Effector memory CD4-positive, alpha-beta T cell (primary cell): Measurements from ENCODE around the gene USP51.
"Not testable (repeated sequence)": the region's sequence is repeated elsewhere in the genome, so short reads cannot be mapped to it uniquely, and the experiment has no call there.

Source experiments
- DNase-seq, 3 donors: peaks; one replicate each; pipeline ENCODE4 v3.0.0-alpha.2; 2020
- H3K27ac ChIP-seq: 2 replicates; pipeline ENCODE4 v1.7.0; 2013; ENCODE audit warnings: mild to moderate bottlenecking, low read length, moderate library complexity; ENCODE audit not compliant: insufficient read depth, poor library complexity, severe bottlenecking
- H3K27me3 ChIP-seq: replicated peaks from 2 replicates; pipeline ENCODE4 v1.7.0; 2013; ENCODE audit warnings: mild to moderate bottlenecking, low read length; ENCODE audit not compliant: insufficient read depth, control insufficient read depth, poor library complexity, severe bottlenecking
- H3K36me3 ChIP-seq: 2 replicates; pipeline ENCODE4 v1.7.0; 2013; ENCODE audit warnings: mild to moderate bottlenecking, low read length, moderate library complexity; ENCODE audit not compliant: control insufficient read depth, insufficient read depth
- H3K4me1 ChIP-seq: 2 replicates; pipeline ENCODE4 v1.7.0; 2013; ENCODE audit warnings: low read length, mild to moderate bottlenecking; ENCODE audit not compliant: control insufficient read depth, insufficient read depth, poor library complexity, severe bottlenecking
- H3K4me3 ChIP-seq: 2 replicates; pipeline ENCODE4 v1.7.0; 2013; ENCODE audit warnings: low read length, low read depth, mild to moderate bottlenecking; ENCODE audit not compliant: insufficient read depth, poor library complexity, severe bottlenecking
- H3K9me3 ChIP-seq: 2 replicates; pipeline ENCODE4 v1.7.0; 2013; ENCODE audit warnings: mild to moderate bottlenecking, low read length, moderate library complexity; ENCODE audit not compliant: control insufficient read depth

USP51 gene

DNA sequence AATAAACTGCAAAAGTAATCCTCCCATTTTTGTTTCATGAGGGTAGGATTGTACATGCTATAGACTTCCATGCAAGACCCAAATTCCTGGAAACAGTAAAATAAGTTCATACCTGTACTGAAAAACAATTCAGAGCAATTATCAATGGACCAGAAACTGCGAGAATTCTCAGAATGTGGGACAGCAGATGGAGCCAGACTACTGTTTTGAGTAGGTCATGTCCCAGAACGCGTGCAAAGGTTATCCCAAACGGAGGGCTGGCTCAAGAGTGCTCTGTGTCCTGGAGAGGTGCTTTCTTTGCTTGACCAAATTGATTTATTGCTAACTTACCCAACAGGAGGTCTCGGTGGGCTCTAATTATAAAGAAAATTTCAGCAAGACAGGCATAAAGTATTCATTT is 39.4 kb downstream of the USP51 start:
- H3K4me3 ChIP-seq: no peak overlapping the region
- no peak overlapping the region for H3K27ac ChIP-seq
- no peaks in the 10 kb centered on the region for H3K4me1 ChIP-seq
- H3K27me3 ChIP-seq: no peaks in the 10 kb centered on the region
- no peaks in the 10 kb centered on the region for H3K9me3 ChIP-seq
- no peaks in the 10 kb centered on the region for H3K36me3 ChIP-seq
- DNase-seq: no peak

DNA sequence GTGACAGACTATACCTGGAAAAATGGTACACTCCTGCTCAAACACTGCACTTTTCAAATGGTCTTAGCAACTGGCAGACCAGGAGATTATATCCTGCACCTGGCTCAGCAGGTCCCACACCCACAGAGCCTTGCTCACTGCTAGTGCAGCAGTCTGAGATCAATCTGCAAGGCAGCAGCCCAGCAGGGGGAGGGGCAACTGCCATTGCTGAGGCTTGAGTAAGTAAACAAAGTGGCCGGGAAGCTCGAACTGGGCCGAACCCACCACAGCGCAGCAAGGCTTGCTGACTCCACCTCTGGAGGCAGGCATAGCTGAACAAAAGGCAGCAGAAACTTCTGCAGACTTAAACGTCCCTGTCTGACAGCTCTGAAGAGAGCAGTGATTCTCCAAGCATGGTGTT is 46.2 kb downstream of the USP51 start:
- not testable (repeated sequence) for H3K9me3 ChIP-seq, H3K27ac ChIP-seq, H3K36me3 ChIP-seq, H3K27me3 ChIP-seq, DNase-seq, H3K4me3 ChIP-seq, H3K4me1 ChIP-seq
